ENCODE measurements around the gene COL18A1. TPM values are rescaled to one million over a fixed set of nuclear protein-coding genes. Genes with fewer than 3 reads are reported as not detected.
A peak's percentile ranks its signal among the peaks of the same experiment; 100 is the strongest.

COL18A1 gene
- total RNA-seq, 4 donors from 2014 or later: 124 to 224 (median 173) TPM

DNA sequence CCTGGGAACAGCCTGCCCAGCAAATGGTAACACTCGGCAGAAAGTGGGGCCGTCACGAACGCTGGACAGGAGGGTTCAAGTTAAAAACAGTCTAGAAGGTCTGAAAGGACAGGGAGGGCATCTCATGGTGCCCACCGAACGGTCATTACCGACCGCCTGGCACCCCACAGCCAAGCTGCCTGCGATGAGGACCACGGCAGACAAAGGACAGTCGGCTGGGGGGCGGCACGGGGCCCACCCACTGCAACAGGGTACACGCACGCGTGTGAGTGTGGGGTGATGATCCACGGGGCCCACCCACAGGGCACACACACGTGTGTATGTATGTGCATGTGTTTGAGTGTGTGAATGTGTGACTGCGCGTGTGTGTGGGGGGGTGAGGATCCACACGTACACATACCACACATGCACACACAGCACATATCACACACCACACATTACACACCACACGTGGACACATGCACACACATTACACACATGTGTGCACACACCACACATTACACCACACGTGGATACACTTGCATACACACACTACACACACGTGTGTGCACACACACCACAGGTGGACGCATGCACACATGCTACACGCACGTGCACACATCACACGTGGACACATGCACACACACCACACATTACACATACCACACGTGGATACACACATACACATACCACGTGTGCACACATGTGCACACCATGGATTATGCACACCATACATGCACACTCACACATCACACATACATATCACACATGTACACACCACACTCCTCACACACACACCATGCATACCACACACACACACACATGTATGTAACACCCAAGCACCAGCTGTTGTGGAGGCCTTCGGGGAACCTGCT lies 74.1 kb downstream of the COL18A1 start:
- Histone ChIP-seq H3K4me3 (no peak overlapping the region), H3K36me3 (peaks cover 0 to 71% (median 0%) of the 10 kb centered on the region in 3 donors), H3K27ac (peak overlapping the region in 3 of 4 donors; percentile 54 to 72 (median 60)), H3K9me3 (no peaks in the 10 kb centered on the region), H3K4me1 (peaks cover 0 to 15% (median 11%) of the 10 kb centered on the region in 4 donors), H3K27me3 (no peaks in the 10 kb centered on the region)
- DNase-seq (ENCODE audit: low spot score in 2 of 2): no peak
- WGBS, 2 donors: 87 to 94% methylated on average over 29 to 31 of the region's 31 CpGs
- TF ChIP-seq EP300 (IDR thresholded peaks at IDR 0.05) (peak in 1 of 2 donors; percentile 37), POLR2A (IDR thresholded peaks at IDR 0.05) (no peak)
- TF ChIP-seq, protein P1, sequence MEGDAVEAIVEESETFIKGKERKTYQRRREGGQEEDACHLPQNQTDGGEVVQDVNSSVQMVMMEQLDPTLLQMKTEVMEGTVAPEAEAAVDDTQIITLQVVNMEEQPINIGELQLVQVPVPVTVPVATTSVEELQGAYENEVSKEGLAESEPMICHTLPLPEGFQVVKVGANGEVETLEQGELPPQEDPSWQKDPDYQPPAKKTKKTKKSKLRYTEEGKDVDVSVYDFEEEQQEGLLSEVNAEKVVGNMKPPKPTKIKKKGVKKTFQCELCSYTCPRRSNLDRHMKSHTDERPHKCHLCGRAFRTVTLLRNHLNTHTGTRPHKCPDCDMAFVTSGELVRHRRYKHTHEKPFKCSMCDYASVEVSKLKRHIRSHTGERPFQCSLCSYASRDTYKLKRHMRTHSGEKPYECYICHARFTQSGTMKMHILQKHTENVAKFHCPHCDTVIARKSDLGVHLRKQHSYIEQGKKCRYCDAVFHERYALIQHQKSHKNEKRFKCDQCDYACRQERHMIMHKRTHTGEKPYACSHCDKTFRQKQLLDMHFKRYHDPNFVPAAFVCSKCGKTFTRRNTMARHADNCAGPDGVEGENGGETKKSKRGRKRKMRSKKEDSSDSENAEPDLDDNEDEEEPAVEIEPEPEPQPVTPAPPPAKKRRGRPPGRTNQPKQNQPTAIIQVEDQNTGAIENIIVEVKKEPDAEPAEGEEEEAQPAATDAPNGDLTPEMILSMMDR (IDR thresholded peaks at IDR 0.05): no peak

DNA sequence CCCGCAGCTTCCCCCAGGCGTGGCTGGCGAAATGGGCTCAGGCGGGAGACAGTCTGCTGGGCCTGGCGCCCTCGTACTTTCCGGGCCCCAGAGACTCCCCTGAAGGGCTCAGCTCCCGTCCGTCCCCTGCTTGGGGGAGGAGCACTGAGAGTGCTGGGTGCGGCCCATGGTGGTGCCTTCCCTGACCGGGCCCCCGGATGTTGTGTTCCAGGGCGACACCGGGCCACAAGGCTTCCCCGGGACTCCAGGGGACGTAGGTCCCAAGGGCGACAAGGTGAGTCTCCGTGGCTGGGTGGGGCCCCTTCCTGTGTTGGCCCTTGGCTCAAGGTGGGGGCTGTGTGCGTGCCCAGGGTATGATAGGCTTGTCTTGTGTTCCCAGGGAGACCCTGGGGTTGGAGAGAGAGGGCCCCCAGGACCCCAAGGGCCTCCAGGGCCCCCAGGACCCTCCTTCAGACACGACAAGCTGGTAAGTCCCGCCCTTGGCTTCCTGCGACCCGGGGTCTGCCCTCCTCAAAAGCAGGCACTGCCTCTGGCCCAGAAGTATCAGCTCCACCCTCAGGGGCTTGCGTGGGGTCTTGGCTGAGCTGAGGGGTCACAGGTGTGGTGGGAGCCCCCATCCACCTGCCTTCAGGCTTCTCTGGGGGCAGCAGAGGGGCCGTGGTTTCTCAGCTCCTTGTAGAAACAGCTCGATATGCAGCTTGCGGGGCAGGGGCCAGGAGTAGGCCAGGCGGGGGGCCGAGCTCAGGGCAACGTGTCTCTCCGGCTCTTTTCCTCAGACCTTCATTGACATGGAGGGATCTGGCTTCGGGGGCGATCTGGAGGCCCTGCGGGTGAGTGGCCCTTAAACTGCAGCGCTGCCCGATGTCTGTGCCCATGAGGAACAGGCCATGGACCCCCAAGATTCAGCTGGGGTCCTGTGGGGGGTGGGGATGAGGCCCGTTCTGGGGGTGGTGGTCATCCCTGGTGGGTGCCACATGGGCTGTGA lies 75.0 kb downstream of the COL18A1 start:
- WGBS, 2 donors: 88 to 94% methylated on average over 27 to 30 of the region's 37 CpGs
- H3K27ac ChIP-seq: no peak overlapping the region
- H3K36me3 ChIP-seq: peaks cover 0 to 72% (median 0%) of the 10 kb centered on the region in 3 donors

DNA sequence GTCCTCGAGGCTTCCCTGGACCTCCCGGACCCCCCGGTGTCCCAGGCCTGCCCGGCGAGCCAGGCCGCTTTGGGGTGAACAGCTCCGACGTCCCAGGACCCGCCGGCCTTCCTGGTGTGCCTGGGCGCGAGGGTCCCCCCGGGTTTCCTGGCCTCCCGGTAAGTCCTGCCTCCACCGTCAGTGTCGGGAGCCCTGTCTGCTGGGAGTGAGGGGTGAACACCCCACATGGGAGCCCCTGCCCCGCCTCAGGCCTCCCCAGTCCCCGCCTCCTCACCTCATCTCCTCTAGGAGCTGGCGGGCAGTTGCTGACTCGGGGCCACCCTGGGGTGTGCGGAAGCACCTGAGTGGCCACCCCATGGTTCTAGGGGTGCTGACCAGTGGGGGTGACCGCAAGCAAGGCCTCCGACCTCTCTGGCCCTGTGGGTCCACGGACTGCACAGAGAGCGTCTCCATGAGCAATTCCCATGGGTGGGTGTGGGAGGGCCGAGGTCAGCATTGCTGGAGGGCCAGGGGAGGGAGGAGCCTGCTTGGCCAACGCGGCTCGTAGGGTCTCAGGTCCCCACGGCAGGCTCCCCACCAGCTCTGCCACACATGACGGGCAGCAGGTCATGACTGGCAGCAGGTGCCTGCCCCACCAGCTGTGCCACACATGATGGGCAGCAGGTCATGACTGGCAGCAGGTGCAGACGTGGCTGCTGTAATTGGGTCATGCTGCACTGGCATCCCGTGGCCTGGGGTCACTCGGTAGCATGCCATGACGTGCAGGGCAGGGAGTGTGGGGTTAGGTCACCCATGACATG lies 75.9 kb downstream of the COL18A1 start:
- WGBS, 2 donors: 82 to 86% methylated on average over 6 to 26 of the region's 35 CpGs
- H3K36me3 ChIP-seq: peaks cover 0 to 63% (median 0%) of the 10 kb centered on the region in 3 donors

More for the DNA sequence above, 75.0 kb downstream of the COL18A1 start:
- no peak for DNase-seq (ENCODE audit: low spot score in 2 of 2)
- peaks cover 0 to 15% (median 11%) of the 10 kb centered on the region in 4 donors for H3K4me1 ChIP-seq
- TF ChIP-seq, protein P1 (IDR thresholded peaks at IDR 0.05): no peak
- TF ChIP-seq POLR2A (IDR thresholded peaks at IDR 0.05): no peak
- TF ChIP-seq EP300 (IDR thresholded peaks at IDR 0.05): no peak
- H3K9me3 ChIP-seq: no peaks in the 10 kb centered on the region
- no peak overlapping the region for H3K4me3 ChIP-seq
- no peaks in the 10 kb centered on the region for H3K27me3 ChIP-seq

DNA sequence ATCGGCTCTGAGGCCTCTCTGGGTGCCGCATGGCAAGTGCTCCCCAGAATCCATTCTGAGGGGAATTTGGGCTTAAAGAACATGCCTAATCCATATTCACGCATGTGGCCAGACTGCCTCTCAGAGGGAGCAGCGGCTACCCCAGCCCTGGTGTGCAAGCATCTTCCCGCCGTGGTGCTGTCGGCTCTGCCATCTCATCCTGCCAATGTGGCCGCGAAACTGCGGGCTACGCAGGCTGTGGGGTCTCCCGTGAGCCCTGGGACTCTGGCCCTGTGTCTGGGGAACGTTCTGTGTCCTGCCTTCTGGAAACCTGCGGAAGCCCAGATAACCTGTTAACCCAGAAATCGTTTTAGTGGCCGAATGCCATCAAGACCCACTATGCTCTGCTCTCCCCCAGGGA lies 76.6 kb downstream of the COL18A1 start:
- peaks cover 0 to 15% (median 11%) of the 10 kb centered on the region in 4 donors for H3K4me1 ChIP-seq
- TF ChIP-seq EP300 (IDR thresholded peaks at IDR 0.05) (no peak), POLR2A (IDR thresholded peaks at IDR 0.05) (no peak)
- TF ChIP-seq, protein P1 (IDR thresholded peaks at IDR 0.05): no peak
- no peak overlapping the region for H3K27ac ChIP-seq
- no peak for DNase-seq (ENCODE audit: low spot score in 2 of 2)
- H3K4me3 ChIP-seq: no peak overlapping the region
- no peaks in the 10 kb centered on the region for H3K27me3 ChIP-seq
- H3K36me3 ChIP-seq: peaks cover 0 to 61% (median 0%) of the 10 kb centered on the region in 3 donors
- WGBS, 2 donors: 92 to 95% methylated on average over 16 of the region's 16 CpGs
- H3K9me3 ChIP-seq: no peaks in the 10 kb centered on the region

More for the DNA sequence above, 75.9 kb downstream of the COL18A1 start:
- H3K4me1 ChIP-seq: peaks cover 0 to 15% (median 11%) of the 10 kb centered on the region in 4 donors
- TF ChIP-seq, protein P1 (IDR thresholded peaks at IDR 0.05): no peak
- TF ChIP-seq POLR2A (IDR thresholded peaks at IDR 0.05): no peak
- TF ChIP-seq EP300 (IDR thresholded peaks at IDR 0.05): no peak
- H3K27ac ChIP-seq: peak overlapping the region in 1 of 4 donors; percentile 16
- no peaks in the 10 kb centered on the region for H3K9me3 ChIP-seq
- H3K27me3 ChIP-seq: no peaks in the 10 kb centered on the region
- no peak overlapping the region for H3K4me3 ChIP-seq
- DNase-seq (ENCODE audit: low spot score in 2 of 2): no peak
